HG03060 (cell line): ENCODE data around the gene ADAT2.

ENCODE experiments used
- ATAC-seq: cut with Tn5 transposase; IDR thresholded peaks from one replicate; pipeline ENCODE4 v1.9.1; 2021; ENCODE audit warnings: low read depth, moderate number of reproducible peaks; ENCODE audit not compliant: unreplicated experiment

Gene ADAT2

GRCh38 chr6:143399176-143399575 is 51.3 kb downstream of the ADAT2 start:
- no peak for ATAC-seq

- no peak for ATAC-seq
These were observed 53.0 kb downstream of the ADAT2 start for GRCh38 chr6:143397227-143398222.

- no peak for ATAC-seq
These were observed 53.8 kb downstream of the ADAT2 start for GRCh38 chr6:143396497-143397226.

- no peak for ATAC-seq
These were observed 54.8 kb downstream of the ADAT2 start for GRCh38 chr6:143395699-143396098.

- no peak for ATAC-seq
These were observed 56.1 kb downstream of the ADAT2 start for GRCh38 chr6:143394389-143394788.

GRCh38 chr6:143390278-143390677 is 60.2 kb downstream of the ADAT2 start:
- no peak for ATAC-seq

- ATAC-seq, result no peak
These were observed 64.9 kb downstream of the ADAT2 start for GRCh38 chr6:143385636-143386035.

GRCh38 chr6:143376861-143377260 is 73.6 kb downstream of the ADAT2 start:
- ATAC-seq, result no peak

- ATAC-seq, result no peak
These were observed 74.1 kb downstream of the ADAT2 start for GRCh38 chr6:143376375-143376774.

GRCh38 chr6:143375022-143375585 is 75.4 kb downstream of the ADAT2 start:
- no peak for ATAC-seq

GRCh38 chr6:143374014-143374413 is 76.5 kb downstream of the ADAT2 start:
- no peak for ATAC-seq
